ENCODE data around the gene SELENOV.
"Not testable (repeated sequence)": the region's sequence is repeated elsewhere in the genome, so short reads cannot be mapped to it uniquely, and the experiment has no call there.

Gene SELENOV

GRCh38 chr19:39514840-39515550 lies at the start of gene SELENOV:
SELENOV (plus strand) TSS chr19:39515139; CDS start chr19:39515213, 74 bp downstream.
- no peak for DNase-seq

- DNase-seq, result no peak
Observed at GRCh38 chr19:39465956-39466747, 48.8 kb upstream of the SELENOV start.

- DNase-seq, result no peak
Observed at GRCh38 chr19:39467941-39468340, 47.0 kb upstream of the SELENOV start.

- DNase-seq, result no peak
Observed at GRCh38 chr19:39469036-39469435, 45.9 kb upstream of the SELENOV start.

GRCh38 chr19:39469567-39469966 lies 45.4 kb upstream of the SELENOV start:
- no peak for DNase-seq

GRCh38 chr19:39470724-39471339 lies 44.1 kb upstream of the SELENOV start:
- no peak for DNase-seq

- DNase-seq, result no peak
Observed at GRCh38 chr19:39471756-39472536, 43.0 kb upstream of the SELENOV start.

- DNase-seq, result no peak
Observed at GRCh38 chr19:39472746-39473442, 42.0 kb upstream of the SELENOV start.

GRCh38 chr19:39473443-39473960 lies 41.4 kb upstream of the SELENOV start:
- DNase-seq, result no peak

GRCh38 chr19:39474139-39474620 lies 40.8 kb upstream of the SELENOV start:
- DNase-seq, result peak; percentile 23

GRCh38 chr19:39475748-39476147 lies 39.2 kb upstream of the SELENOV start:
- DNase-seq, result no peak

- DNase-seq, result not testable (repeated sequence)
Observed at GRCh38 chr19:39479319-39479801, 35.6 kb upstream of the SELENOV start.

- DNase-seq, result no peak
Observed at GRCh38 chr19:39479916-39480315, 35.0 kb upstream of the SELENOV start.

GRCh38 chr19:39480337-39481228 lies 34.4 kb upstream of the SELENOV start, which contains the start of gene TIMM50:
TIMM50 (plus strand) TSS chr19:39480838; CDS start chr19:39480854, 16 bp downstream.
- peak; percentile 95 for DNase-seq

GRCh38 chr19:39481229-39481545 lies 33.8 kb upstream of the SELENOV start:
- DNase-seq, result no peak

- DNase-seq, result no peak
Observed at GRCh38 chr19:39481676-39482075, 33.3 kb upstream of the SELENOV start.

GRCh38 chr19:39483141-39483540 lies 31.8 kb upstream of the SELENOV start:
- no peak for DNase-seq

GRCh38 chr19:39489756-39490155 lies 25.2 kb upstream of the SELENOV start:
- DNase-seq, result no peak

- no peak for DNase-seq
Observed at GRCh38 chr19:39492225-39492624, 22.7 kb upstream of the SELENOV start.

GRCh38 chr19:39492788-39493187 lies 22.2 kb upstream of the SELENOV start:
- DNase-seq, result no peak

GRCh38 chr19:39494661-39495060 lies 20.3 kb upstream of the SELENOV start:
- DNase-seq, result no peak

Measured in NCI-H1105 treated with DMSO at 0.1 percent for 48 hours (cell line).